Sciatic nerve (tissue), 2 donors: ENCODE measurements around the gene NRDC. TPM values are rescaled to one million over a fixed set of nuclear protein-coding genes. Genes with fewer than 3 reads are reported as not detected.
"Not testable (repeated sequence)": the region's sequence is repeated elsewhere in the genome, so short reads cannot be mapped to it uniquely, and the experiment has no call there.

Experiments
- ATAC-seq: fragments of 200-7000 bp; cut with Tn5 transposase; one replicate; pipeline ENCODE4 v1.9.1; 2020; ENCODE audit warnings: mild to moderate bottlenecking, moderate library complexity
- DNase-seq: peaks from one replicate; pipeline ENCODE4 v3.0.0-alpha.2; 2020; ENCODE audit warnings: low spot score
- intact Hi-C: fragments of 100-400 bp; cut with DNase I; formaldehyde crosslinking; loops from one replicate; pipeline ENCODE4 v1.14.2; 2022
- total RNA-seq: library from RNA; stranded (reverse); fragmentation: NEBNext Ultra II Directional; extraction: Animal tissue kit (Norgen Biotek cat#: 25700); gene quantifications from one replicate; pipeline ENCODE4 v1.2.1, GENCODE V29; 2021
- donor health status: DM: no; HTN: no; CAD: no.
- donor health status: DM: no; HTN: no; CAD: no.

NRDC gene
- total RNA-seq, 1 donor from 2014 or later: 161 TPM

- ATAC-seq: no peak
- no peak for DNase-seq
- intact Hi-C loops: no loop called here
Observed at GRCh38 chr1:51899022-51899421, 20.5 kb upstream of the NRDC start.

- ATAC-seq (no peak), DNase-seq (no peak)
- intact Hi-C loops: no loop called here
Observed at GRCh38 chr1:51898090-51898734, 19.7 kb upstream of the NRDC start.

- ATAC-seq (no peak), DNase-seq (no peak)
- intact Hi-C loops: no loop called here
Observed at GRCh38 chr1:51897699-51898031, 19.1 kb upstream of the NRDC start.

- intact Hi-C loops, ATAC-seq: not testable (repeated sequence)
Observed at GRCh38 chr1:51894748-51895147, 16.2 kb upstream of the NRDC start.

GRCh38 chr1:51878308-51878615 lies 265 bp downstream of the NRDC start:
- ATAC-seq (no peak), DNase-seq (no peak)
- intact Hi-C loops: no loop called here

More at GRCh38 chr1:51894748-51895147, 16.2 kb upstream of the NRDC start:
- DNase-seq: not testable (repeated sequence)

- no peak for DNase-seq
- intact Hi-C loops: no loop called here
- ATAC-seq: no peak
Observed at GRCh38 chr1:51877434-51878307, 856 bp downstream of the NRDC start.

- ATAC-seq (no peak), DNase-seq (no peak)
- intact Hi-C loops: no loop called here
Observed at GRCh38 chr1:51875836-51876235, 2.7 kb downstream of the NRDC start.

- DNase-seq: no peak
- intact Hi-C loops: no loop called here
Observed at GRCh38 chr1:51875291-51875772, 3.2 kb downstream of the NRDC start.

GRCh38 chr1:51873270-51873669 lies 5.3 kb downstream of the NRDC start:
- DNase-seq, intact Hi-C loops, ATAC-seq: not testable (repeated sequence)

More at GRCh38 chr1:51875291-51875772, 3.2 kb downstream of the NRDC start:
- no peak for ATAC-seq

- no peak for ATAC-seq
- no peak for DNase-seq
- intact Hi-C loops: no loop called here
Observed at GRCh38 chr1:51871351-51871975, 7.1 kb downstream of the NRDC start.

GRCh38 chr1:51870603-51871350 lies 7.8 kb downstream of the NRDC start:
- no peak for ATAC-seq
- DNase-seq: no peak
- intact Hi-C loops: no loop called here

- no peak for DNase-seq
- no peak for ATAC-seq
- intact Hi-C loops: no loop called here
Observed at GRCh38 chr1:51867479-51868232, 10.9 kb downstream of the NRDC start.

- DNase-seq: no peak
- no peak for ATAC-seq
- intact Hi-C loops: no loop called here
Observed at GRCh38 chr1:51863384-51863783, 15.1 kb downstream of the NRDC start.

GRCh38 chr1:51861669-51862068 lies 16.9 kb downstream of the NRDC start:
- no peak for DNase-seq
- no peak for ATAC-seq
- intact Hi-C loops: no loop called here

- no peak for DNase-seq
- intact Hi-C loops: loop anchor here (5.0 kb wide), 1 partner anchor 672 kb away; no protein-coding TSS in a partner anchor
- no peak for ATAC-seq
Observed at GRCh38 chr1:51859735-51860134, 18.8 kb downstream of the NRDC start.

GRCh38 chr1:51859333-51859732 lies 19.2 kb downstream of the NRDC start:
- DNase-seq: no peak
- no peak for ATAC-seq
- intact Hi-C loops: loop anchor here (5.0 kb wide), 1 partner anchor 672 kb away; no protein-coding TSS in a partner anchor

- ATAC-seq (no peak), DNase-seq (no peak)
- intact Hi-C loops: loop anchor here (5.0 kb wide), 1 partner anchor 672 kb away; no protein-coding TSS in a partner anchor
Observed at GRCh38 chr1:51858892-51859291, 19.6 kb downstream of the NRDC start.

GRCh38 chr1:51856745-51857144 lies 21.8 kb downstream of the NRDC start:
- ATAC-seq: no peak
- DNase-seq: no peak
- intact Hi-C loops: loop anchor here (5.0 kb wide), 1 partner anchor 669 kb away; no protein-coding TSS in a partner anchor
